Nephron (organoid): Measurements from ENCODE around the gene SLC50A1.
"Not testable (repeated sequence)": the region's sequence is repeated elsewhere in the genome, so short reads cannot be mapped to it uniquely, and the experiment has no call there.

Experiments used
- H3K27ac Mint-ChIP-seq, 3 experiments: 2 replicates each; pipeline ENCODE4 v1.8.0; 2020; ENCODE audit warnings: mixed read lengths in 3 of 3, mild to moderate bottlenecking in 2 of 3, moderate library complexity in 1 of 3
- H3K27me3 Mint-ChIP-seq: 2 replicates; pipeline ENCODE4 v1.8.0; 2021; ENCODE audit warnings: low read depth, mild to moderate bottlenecking, moderate library complexity, mixed read lengths
- H3K36me3 Mint-ChIP-seq: 2 replicates; pipeline ENCODE4 v1.8.0; 2020; ENCODE audit warnings: low read depth, mixed read lengths
- H3K4me1 Mint-ChIP-seq: 2 replicates; pipeline ENCODE4 v1.8.0; 2020; ENCODE audit warnings: mixed read lengths
- H3K4me3 Mint-ChIP-seq, 3 experiments: 2 replicates each; pipeline ENCODE4 v1.8.0; 2020; ENCODE audit warnings: mild to moderate bottlenecking in 3 of 3, mixed read lengths in 3 of 3, moderate library complexity in 2 of 3
- H3K9me3 Mint-ChIP-seq: 2 replicates; pipeline ENCODE4 v1.8.0; 2020; ENCODE audit warnings: mixed read lengths
- TF ChIP-seq, protein P1 (sequence below), 3 experiments: fragments of 200-600 bp; sonication (generic); IDR thresholded peaks; one replicate each; pipeline ENCODE4 v1.5.0; 2021; ENCODE audit warnings: antibody characterized with exemption in 3 of 3; ENCODE audit not compliant: unreplicated experiment in 3 of 3

SLC50A1 gene

DNA sequence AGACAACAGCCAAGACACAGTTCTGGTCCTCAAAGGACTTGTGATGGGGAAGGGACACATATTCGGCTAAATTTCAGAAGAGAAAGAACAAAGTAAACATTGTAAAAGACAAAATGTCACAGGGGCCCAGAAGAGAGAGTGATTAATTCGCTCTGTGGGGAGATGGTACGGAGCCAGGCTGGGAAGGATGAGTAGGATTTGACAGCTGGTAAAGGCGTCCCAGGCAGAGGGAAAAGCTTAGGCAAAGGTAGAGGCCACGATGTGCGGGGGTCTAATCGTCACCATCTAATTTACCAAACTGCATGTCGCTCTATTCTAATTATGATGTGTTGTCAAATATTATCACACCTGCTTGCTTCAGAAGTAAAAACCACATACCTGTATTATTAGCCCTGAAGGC is 25.3 kb upstream of the SLC50A1 start:
- H3K27ac Mint-ChIP-seq = no peak overlapping the region
- no peaks in the 10 kb centered on the region for H3K9me3 Mint-ChIP-seq
- no peaks in the 10 kb centered on the region for H3K36me3 Mint-ChIP-seq
- H3K27me3 Mint-ChIP-seq = peaks cover 20% of the 10 kb centered on the region
- TF ChIP-seq, protein P1, sequence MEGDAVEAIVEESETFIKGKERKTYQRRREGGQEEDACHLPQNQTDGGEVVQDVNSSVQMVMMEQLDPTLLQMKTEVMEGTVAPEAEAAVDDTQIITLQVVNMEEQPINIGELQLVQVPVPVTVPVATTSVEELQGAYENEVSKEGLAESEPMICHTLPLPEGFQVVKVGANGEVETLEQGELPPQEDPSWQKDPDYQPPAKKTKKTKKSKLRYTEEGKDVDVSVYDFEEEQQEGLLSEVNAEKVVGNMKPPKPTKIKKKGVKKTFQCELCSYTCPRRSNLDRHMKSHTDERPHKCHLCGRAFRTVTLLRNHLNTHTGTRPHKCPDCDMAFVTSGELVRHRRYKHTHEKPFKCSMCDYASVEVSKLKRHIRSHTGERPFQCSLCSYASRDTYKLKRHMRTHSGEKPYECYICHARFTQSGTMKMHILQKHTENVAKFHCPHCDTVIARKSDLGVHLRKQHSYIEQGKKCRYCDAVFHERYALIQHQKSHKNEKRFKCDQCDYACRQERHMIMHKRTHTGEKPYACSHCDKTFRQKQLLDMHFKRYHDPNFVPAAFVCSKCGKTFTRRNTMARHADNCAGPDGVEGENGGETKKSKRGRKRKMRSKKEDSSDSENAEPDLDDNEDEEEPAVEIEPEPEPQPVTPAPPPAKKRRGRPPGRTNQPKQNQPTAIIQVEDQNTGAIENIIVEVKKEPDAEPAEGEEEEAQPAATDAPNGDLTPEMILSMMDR (IDR thresholded peaks at IDR 0.05; ENCODE audit: unreplicated experiment in 3 of 3) = no peak
- H3K4me3 Mint-ChIP-seq = no peak overlapping the region
- H3K4me1 Mint-ChIP-seq = peaks cover 8% of the 10 kb centered on the region

DNA sequence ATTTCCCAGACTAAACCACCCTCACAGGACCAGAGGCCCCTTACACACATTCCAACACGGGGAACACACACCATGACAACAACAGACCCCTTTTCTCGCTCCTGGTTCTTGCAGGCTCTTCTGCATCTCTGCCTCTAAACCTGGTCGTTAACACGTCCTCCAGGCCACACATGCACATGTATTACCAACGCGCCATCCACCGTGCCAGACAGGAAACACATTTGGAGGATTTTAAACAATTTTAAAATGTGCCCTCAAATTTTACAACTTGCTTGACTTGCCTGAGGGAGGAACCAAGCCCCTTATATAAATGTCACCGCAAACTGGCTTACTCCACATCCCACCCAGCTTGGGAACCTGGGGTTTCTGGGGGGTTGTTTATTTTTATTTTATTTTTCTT is 24.8 kb upstream of the SLC50A1 start:
- H3K4me1 Mint-ChIP-seq = peaks cover 4% of the 10 kb centered on the region
- H3K27ac Mint-ChIP-seq = no peak overlapping the region
- H3K9me3 Mint-ChIP-seq = no peaks in the 10 kb centered on the region
- H3K27me3 Mint-ChIP-seq = peaks cover 15% of the 10 kb centered on the region
- no peak overlapping the region for H3K4me3 Mint-ChIP-seq
- TF ChIP-seq, protein P1 (IDR thresholded peaks at IDR 0.05; ENCODE audit: unreplicated experiment in 3 of 3) = no peak
- H3K36me3 Mint-ChIP-seq = no peaks in the 10 kb centered on the region

DNA sequence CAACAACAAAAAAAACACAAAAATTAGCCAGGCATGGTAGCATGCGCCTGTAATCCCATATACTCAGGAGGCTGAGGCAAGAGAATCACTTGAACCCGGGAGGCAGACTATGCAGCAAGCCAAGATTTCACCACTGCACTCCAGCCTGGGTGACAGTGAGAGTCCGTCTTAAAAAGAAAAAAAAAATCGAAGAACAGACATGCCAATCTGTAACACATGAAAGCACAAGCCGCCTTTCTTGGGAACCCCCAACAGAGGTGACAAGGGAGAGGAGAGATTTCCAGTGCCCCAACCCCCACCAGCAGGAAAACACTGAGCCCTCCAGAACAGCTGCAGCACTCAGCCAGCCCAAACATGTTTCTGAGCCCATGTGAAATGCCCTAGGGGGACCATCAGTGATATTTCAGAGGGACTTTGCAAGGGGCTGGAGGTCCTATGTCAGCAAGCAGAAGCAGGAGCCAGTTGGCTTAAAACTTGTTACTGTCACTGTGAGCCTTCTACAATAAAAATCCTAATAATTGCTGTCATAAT is 22.1 kb upstream of the SLC50A1 start:
- TF ChIP-seq, protein P1 (IDR thresholded peaks at IDR 0.05; ENCODE audit: unreplicated experiment in 3 of 3) = no peak
- Mint-ChIP-seq H3K27ac (no peak overlapping the region), H3K27me3 (peaks cover 18% of the 10 kb centered on the region), H3K4me3 (no peak overlapping the region), H3K36me3 (no peaks in the 10 kb centered on the region), H3K9me3 (no peaks in the 10 kb centered on the region), H3K4me1 (peaks cover 4% of the 10 kb centered on the region)

DNA sequence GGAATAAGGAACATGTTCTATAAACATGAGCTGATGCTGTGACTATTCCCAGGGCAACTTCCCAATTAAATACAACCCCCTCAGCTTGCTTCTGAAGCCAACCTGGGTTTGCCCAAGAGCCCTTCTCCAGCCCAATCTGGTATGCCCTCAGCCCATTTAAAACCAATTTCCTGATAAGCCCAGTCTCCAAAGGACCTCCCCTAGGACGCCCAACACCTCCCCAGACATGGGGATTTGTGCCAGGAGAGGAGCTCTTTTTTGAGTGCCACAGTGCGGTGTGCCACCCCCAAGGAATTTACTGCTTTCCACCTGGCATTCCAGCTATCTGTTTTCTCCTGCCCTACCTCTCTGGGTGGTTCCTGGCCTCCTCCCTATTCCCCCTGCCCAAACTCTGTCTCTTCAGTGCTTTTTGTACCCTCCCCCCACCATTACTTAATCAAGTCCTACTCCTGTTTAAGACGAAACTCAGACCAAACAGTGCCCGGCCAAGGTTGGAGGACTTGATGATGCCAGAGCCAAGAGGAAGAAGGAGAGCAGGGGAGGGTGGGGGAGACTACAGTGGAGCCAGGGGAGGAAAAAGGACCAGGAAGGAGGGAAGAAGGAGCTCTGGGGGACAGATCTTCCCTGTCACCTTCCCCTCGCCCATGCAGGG is 19.4 kb upstream of the SLC50A1 start:
- H3K4me1 Mint-ChIP-seq = peaks cover 4% of the 10 kb centered on the region
- H3K36me3 Mint-ChIP-seq = no peaks in the 10 kb centered on the region
- no peak overlapping the region for H3K4me3 Mint-ChIP-seq
- no peak overlapping the region for H3K27ac Mint-ChIP-seq
- no peaks in the 10 kb centered on the region for H3K9me3 Mint-ChIP-seq
- H3K27me3 Mint-ChIP-seq = peaks cover 36% of the 10 kb centered on the region
- TF ChIP-seq, protein P1 (IDR thresholded peaks at IDR 0.05; ENCODE audit: unreplicated experiment in 3 of 3) = no peak

DNA sequence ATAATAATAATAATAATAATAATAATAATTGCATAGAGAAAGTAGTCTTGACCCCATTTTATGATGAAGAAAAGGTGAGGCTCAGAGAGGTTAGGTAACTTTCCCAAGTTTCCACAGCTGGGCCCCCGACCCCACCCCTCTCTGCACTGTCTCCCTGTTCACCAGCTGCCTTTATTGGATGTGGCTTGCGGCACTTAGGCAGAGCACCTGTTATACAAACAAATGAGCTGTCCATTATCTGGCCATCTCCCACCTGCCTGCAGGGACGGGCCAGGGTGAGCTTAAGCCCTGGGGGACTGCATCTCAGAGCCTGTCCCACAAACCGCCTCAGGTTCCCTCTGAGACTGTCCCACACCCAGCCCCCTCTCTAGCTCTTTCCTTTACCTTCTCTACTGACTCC is 18.0 kb upstream of the SLC50A1 start:
- H3K27ac Mint-ChIP-seq = no peak overlapping the region
- H3K4me1 Mint-ChIP-seq = peaks cover 4% of the 10 kb centered on the region
- no peaks in the 10 kb centered on the region for H3K36me3 Mint-ChIP-seq
- TF ChIP-seq, protein P1 (IDR thresholded peaks at IDR 0.05; ENCODE audit: unreplicated experiment in 3 of 3) = no peak
- no peak overlapping the region for H3K4me3 Mint-ChIP-seq
- no peaks in the 10 kb centered on the region for H3K9me3 Mint-ChIP-seq
- peaks cover 41% of the 10 kb centered on the region for H3K27me3 Mint-ChIP-seq

DNA sequence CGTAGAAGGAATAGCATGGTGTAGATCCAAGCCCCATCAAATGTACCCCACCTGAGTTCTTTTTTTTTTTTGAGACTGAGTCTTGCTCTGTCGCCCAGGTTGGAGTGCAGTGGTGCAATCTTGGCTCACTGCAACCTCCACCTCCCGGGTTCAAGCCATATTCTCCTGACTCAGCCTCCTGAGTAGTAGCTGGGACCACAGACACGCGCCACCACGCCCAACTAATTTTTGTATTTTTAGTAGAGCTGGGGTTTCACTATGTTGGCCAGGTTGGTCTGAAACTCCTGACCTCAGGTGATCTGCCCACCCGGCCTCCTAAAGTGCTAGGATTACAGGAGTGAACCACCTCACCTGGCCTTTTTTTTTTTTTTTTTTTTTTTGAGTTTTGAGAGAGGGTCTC is 17.6 kb upstream of the SLC50A1 start:
- Mint-ChIP-seq H3K4me3 (peak overlapping the region in 1 of 3 experiments; percentile 34), H3K27me3 (peaks cover 44% of the 10 kb centered on the region)
- not testable (repeated sequence) for H3K36me3 Mint-ChIP-seq, H3K4me1 Mint-ChIP-seq, H3K27ac Mint-ChIP-seq, H3K9me3 Mint-ChIP-seq
